C1 segment of cervical spinal cord (tissue), 14 donors: ENCODE measurements around the gene CATSPERE.
"Not testable (repeated sequence)": the region's sequence is repeated elsewhere in the genome, so short reads cannot be mapped to it uniquely, and the experiment has no call there.

Experiments used
- DNase-seq, 14 donors: peaks; one replicate each; lab custom pipeline; 2025; lab: John Stamatoyannopoulos, UW

CATSPERE gene

DNA sequence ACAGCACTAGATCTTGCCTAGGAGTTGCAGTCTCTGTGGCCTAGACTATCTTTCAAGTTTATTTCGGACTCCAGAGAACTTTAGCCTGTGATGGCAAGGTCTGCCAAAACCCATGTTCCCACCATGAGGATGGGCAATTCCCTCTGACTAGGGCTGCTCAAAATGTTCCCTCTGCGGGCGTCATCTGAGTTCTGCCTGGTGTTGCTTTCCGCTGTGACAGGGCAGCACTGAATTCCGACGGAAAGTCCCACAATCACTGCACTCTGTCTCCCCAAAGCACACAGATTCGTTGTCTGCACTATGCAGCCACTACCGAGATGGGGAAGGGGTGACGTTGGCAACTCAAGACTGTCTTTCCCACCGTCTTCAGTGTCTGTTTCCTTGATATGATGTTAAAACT, 75.2 kb downstream of the CATSPERE start:
- no peak for DNase-seq

DNA sequence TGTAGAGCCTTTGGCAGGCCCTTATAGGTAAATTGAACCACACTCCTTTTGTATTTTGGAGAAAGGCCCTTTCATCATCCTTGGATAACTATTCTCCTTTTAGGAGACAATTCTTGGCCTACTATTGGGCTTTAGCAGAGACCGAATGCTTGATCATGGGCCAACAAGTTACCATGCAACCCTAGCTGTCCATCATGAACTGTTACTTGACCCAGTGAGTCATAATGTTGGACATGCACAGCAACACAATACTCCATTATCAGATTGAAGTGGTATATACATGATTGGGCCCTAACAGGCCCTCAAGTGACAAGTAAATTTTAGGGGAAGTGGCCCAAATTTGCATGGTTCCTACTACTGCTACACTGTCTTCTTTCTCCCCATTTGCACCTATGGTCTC, 84.4 kb downstream of the CATSPERE start:
- no peak for DNase-seq

DNA sequence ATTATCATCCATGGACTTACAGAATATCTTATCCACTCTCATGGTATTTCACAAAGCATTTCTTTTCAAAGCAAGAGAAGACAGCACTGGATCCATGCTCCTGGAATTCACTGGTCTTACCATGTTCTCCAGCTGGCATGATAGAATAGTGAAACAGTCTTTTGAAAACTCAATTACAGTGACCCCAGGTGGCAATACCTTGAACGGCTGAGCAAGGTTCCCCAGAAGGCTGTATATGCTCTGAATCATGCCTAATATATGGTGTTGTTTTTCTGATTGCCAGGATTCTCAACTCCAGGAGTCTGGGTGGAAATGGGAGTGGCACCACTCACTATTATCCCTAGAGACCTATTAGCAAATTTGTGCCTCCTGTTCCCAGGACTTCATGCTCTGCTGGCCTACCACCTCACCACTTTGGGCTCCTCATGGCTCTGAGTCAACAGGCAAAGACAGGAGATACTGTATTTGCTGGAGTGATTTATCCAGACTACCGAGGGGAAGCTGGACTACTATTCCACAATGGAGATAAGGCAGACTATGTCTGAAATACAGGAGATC, 87.6 kb downstream of the CATSPERE start:
- no peak for DNase-seq

DNA sequence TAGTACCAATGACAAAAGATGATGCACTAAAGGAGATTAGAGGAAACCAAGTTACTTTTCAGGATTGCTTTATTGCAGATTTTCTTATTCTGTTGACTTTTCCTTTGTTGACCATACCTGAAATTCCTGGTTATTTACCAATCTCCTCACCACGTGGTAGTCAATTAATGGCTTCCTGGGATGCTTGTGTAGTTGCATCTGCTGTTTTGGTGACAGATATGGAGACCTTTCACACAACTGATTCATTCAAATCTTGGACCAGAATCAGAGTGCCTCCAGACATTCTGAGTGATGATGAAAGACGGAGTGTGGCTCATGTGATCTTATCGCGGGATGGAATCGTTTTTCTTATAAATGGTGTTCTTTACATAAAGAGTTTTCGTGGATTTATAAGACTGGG, 91.3 kb downstream of the CATSPERE start:
- DNase-seq, result no peak

DNA sequence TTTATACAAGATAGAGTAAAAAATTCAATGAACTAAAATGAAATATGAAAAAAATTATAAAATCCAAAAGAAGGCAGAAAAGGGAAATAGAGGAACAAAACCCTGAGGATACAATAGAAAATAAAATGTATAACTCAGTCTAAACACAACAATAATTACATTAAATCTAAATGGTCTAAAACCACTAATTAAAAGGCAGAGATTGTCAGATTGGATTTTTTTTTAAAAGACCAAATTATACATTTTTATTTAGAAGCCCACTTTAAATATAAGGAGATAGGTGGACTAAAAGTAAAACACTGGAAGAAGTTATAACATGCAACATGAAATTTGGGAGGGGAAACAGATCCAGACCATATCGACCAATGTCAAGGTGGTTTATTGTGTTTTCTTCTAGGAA, 95.2 kb downstream of the CATSPERE start:
- DNase-seq, result no peak

DNA sequence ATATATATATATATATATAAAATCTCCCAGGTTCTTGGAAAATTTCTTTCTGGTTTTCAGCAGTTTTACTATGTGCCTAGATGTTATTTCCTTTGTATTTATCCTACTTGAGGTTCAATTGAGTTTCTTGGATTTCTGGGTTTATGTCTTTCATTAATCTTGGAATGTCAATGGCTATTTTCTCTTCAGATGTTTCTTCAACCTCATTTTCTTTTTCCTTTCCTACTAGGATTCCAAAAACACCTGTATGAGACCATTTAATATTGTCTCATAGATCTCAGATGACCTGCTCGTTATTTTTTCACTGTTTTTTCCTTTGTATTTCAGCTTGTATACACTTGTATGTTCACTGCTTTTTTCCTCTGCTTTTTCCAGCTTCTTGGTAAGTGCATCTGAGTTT, 96.5 kb downstream of the CATSPERE start:
- no peak for DNase-seq

DNA sequence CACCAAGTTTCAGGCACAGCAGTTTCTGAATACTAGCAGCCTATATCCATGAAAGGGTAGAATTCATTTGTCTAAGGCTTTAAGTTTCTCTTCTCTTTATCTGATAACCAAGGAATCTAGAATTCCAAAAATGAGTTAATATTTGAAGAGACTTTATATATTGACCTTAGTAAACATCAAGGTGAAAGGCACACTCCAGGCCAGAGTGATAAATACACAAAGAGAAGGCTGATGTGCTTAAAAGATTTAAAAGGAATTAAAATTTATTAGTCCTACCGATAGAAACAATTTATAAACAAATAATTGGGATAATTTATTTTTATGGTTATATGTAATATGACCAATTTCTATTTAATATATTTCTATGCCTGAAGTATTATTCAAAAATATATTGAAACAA, 98.5 kb downstream of the CATSPERE start:
- no peak for DNase-seq

DNA sequence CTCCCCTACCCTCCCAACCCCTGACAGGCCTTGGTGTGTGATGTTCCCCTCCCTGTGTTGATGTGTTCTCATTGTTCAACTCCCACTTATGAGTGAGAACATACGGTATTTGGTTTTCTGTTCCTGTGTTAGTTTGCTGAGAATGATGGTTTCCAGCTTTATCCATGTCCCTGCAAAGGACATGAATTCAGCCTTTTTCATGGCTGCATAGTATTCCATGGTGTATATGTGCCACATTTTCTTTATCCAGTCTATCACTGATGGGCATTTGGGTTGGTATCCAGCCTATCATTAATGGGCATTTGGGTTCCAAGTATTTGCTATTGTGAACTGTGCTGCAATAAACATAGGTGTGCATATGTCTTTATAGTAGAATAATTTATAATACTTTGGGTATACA, 101.8 kb downstream of the CATSPERE start:
- not testable (repeated sequence) for DNase-seq

DNA sequence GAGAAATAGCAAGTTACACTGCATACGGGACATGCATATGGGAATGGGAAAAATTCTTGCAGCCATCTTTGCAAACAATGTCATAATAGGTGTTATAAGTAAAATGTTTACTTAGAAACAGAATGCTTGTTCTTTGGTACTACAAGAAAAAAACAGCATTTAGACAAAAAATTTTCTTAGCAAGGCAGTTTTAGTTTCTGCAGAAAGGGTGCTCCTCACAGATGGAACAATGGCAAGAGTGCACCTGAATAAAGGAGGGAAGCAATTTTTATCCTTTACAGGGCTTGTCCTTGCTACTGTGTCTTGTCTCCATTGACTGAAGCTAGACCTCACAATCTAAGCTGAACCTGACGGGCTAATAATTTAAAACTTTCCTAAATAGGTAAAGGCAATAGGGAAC, 112.7 kb downstream of the CATSPERE start:
- no peak for DNase-seq

DNA sequence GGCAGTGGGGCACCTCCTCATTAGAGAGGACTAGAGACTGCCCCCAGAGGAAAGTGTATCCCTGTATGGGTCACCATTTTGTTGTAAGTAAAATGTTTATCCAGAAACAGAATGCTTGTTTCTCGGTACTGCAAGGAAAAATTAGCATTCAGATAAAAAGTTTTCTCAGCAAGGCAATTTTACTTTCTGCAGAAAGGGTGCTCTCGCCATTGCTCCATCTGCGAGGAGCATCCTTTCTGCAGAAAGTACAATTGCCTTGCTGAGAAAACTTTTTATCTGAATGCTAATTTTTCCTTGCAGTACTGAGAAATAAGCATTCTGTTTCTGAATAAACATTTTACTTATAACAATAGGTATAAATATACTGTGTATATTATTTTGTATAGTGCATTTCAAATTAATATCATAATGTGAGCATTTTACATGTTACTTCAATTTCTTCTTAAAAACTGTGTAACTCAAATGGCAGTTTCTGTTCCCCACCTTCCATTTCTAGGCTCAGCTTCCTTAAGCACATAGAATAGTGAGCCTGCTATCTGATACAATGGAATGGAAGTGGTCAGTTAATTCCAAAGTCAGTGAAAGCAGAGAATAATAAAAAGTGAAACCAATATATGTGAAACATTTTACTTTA, 115.3 kb downstream of the CATSPERE start:
- no peak for DNase-seq

DNA sequence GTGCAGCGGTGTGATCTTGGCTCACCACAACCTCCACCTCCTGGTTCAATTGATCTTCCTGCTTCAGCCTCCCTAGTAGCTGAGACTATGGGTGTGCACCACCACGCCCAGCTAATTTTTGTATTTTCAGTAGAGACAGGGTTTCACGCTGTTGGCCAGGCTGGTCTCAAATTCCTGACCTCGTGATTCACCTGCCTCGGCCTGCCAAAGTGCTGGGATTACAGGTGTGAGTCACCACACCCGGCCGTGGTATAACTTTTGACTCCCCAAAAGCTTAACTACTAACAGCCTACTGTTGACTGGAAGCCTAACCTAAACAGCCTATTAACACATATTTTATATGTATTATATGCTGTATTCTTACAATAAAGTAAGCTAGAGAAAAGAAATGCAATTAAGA, 117.1 kb downstream of the CATSPERE start:
- DNase-seq, result not testable (repeated sequence)

DNA sequence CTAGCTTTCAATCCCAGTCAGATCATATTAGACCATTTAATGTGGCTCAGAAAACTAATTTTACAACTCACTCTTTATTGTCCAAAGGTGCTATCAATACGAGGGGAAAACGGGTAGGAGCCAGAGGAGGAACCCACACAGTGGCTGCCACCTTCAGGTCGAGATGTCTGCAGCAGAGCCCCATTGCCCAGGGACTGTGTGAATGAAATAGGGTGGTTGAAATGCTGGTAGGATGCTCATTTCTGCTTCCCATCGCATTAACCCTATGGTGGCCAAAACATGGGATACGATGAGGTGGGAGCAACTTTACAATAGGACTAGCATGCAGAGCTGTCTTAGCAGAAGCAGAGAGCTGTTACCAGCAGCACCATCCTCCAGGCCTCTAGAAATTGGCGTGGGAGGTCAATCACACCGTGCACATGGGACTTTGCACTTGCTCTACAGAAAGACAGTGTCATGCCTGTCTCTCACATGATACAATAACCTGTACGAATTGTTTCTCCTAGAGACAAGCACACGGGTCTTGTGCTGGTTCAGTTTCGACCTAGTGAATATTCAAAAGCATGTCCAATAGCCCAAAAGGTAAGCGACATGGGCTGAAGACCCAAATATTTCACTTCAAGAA, 122.4 kb downstream of the CATSPERE start:
- no peak for DNase-seq

DNA sequence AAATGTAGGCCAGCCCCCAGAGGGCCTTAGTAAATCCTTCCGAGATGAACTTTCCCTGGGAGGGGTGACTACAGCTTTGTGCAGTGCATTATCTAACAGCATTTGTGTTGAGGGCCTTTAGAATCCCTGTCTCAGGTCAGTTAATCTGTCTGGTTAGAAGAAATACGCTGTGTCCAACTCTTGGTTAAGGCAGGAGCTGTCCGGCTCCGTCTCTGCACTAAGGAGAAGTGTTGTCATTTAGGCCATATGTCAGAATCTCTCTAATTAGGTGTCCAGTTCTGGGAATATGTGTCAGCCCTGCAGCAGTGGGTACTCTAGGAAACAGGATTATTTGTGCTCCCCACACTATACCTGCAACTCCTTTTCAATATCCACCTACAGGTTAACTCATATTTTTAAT, 124.8 kb downstream of the CATSPERE start:
- DNase-seq, result no peak

DNA sequence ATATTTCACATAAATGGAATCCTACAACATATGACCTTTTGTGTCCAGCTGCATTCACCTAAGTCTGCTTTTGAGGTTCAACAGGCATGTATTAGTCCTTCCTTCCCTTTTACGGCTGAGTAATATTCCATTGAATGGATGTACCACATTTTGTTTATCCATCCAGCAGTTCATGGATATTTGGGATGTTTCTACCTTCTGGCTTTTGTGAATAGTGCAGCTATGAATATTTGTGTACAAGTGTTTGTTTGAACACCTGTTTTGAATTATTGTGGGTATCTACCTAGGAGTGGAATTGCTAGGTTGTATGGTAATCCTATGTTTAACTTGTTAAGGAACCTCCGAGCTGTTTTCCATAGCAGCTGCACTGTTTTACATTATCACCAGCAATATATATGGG, 129.6 kb downstream of the CATSPERE start:
- no peak for DNase-seq

DNA sequence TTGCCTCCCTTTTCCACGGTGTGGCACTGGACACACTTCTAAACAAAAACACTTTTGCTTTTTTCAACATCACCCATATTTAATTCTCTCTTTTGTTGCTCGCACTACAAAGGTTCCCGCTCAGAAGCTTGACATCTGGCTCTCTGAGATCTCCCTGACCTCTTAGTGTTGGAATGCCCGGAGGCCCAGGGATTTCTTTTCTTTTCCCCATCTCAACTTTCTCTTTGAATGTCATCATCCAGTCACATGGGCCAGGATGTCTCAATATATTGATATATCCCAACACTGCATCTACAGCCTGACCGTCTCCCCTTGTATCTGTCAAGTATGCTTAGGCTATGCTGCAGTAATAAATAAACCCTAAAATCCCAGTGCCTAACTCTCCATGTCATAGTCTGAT, 137.5 kb downstream of the CATSPERE start:
- no peak for DNase-seq

DNA sequence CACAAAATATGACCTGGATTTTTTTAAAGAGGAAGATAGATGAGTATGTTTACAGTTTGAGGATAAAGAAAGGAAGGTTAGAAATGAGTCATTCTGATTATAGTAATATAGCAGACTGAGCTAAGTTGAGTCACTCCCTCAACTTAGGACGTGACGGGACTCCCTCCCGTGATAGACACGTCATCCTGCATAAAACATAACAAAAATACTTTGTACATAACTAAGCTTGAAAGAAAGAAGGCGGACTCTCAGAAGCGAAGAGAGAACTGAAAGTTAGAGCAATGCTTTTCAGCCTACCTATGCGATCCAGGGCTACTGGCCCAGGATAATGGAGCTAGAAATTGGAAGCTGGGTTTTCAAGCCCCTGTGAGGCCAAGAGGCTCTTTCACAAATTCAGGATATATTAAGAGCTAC, 138.9 kb downstream of the CATSPERE start:
- DNase-seq, result no peak

DNA sequence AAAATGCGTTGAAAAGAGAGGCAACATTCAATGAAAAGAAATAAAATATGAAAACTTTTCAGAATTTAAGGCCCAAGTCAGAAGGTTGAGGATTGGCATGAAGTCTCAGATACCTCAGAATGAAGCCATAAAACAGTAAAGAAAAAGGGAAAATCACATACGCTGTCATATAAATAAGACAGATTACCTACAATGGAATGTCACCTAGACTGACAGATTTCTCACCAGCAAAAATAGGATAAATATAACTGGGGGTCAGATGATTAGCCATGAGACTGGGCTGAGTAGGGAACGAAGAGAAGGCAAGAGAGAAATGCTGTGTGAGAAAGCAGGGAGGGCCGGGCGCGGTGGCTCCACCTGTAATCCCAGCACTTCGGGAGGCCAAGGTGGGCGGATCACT, 140.3 kb downstream of the CATSPERE start:
- no peak for DNase-seq

DNA sequence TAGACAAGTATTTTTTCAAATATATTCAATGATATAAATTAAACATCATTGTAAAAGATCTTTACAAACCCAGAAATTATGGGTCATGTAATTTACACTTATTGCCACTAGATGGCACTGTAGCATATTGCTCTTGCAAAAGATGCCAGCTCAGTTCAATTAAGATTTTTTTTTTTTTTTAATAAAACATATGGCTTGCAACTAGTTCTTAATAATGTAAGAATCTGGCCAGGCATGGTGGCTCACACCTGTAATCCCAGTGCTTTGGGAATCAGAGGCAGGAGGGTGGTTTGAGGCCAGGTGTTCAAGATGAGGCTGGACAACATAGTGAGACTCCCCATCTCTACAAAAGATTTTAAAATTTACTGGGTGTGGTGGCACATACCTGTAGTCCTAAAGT, 142.4 kb downstream of the CATSPERE start:
- peak in 2 of 14 donors; percentile 2 to 10 for DNase-seq

DNA sequence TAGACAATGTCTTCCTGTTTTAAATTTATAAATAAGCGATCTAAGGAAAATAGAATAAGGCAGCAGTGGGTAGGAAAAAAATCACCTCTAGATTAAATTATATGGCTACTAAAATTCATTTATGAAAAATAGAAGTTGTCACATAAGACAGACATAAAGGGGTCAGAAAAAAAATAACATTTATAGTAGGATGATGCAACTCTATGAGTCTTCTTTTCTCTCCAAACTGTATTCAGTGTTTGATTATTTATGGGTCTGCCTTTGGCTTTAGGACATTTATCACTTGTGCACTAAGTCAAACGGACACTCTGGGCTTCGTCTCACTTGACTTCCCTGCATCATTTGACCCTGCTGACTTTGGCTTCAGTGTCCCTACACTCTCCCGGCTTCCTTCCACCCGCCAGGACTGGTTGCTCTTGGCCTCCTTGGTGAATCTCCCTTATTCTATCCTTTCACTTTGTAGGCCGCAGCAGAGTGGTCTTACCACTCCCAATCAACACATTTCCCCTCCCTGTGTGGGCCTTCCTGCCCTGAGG, 144.8 kb downstream of the CATSPERE start:
- DNase-seq, result no peak

DNA sequence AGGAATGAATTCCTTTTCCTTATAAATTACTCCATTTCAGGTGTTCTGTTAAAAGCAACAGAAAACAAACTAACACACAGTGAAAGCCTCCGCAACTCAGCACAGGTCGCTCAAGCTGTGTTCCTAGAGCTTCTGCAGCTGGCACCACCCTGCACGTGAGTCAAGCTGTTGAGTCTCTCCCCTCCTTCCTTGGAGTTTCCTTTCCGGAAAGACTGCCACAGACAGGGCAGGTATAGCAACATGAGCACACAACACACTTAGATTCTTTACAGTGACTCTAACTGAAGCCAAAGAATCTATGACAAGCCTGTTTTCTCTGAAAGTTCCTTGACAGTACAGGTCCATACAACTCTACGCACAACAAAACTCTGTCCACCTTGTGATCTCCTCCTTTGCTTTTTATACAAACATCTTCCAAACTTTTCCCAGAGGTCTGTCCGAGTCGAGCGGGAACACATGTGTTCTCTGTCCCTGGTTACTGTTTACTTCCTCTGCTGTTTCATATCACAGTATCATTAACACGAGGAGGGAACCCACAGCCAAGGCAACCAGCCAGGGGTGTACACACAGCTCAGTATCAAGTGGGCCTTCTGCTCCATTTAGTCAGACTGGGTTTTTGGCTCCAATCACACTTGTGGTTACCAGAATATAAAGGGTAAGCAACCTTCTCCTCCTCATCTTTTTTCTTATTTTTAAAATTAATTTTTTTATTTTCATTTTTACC, 153.2 kb downstream of the CATSPERE start:
- DNase-seq, result no peak

DNA sequence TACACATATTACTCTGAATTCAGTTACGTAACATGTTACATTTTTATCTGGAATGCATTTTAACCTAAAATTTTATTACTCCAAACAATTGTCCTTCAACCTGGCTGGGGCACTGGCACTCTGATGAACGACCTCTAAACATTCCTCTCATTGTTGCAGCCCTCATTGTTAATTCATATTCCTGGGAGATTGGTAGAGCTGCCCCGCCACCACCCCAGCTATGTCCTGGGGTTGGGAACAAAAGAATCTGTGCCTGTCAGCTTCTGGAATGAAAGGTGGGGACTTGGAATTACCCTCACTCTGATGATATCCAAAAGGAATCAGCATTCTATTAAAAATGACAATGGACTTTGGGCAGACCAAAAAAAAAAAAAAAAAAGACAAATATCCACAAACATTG, 153.8 kb downstream of the CATSPERE start:
- DNase-seq, result no peak

DNA sequence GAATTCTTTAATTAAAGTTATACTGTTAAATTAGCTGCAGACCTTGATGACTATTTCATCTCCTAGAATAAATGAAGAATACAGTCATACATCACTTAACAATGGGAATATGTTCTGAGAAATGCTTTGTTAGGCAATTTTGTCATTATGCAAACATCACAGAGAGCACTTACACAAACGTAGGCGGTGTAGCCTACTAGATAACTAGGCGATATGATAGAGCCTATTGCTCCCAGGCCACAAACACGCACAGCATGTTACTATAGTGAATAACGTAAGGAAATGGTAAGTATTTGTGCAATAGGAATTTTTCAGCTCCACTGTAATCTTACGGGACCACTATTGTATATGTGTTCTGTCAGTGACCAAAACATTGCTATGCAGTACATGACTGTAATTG, 154.2 kb downstream of the CATSPERE start:
- no peak for DNase-seq

DNA sequence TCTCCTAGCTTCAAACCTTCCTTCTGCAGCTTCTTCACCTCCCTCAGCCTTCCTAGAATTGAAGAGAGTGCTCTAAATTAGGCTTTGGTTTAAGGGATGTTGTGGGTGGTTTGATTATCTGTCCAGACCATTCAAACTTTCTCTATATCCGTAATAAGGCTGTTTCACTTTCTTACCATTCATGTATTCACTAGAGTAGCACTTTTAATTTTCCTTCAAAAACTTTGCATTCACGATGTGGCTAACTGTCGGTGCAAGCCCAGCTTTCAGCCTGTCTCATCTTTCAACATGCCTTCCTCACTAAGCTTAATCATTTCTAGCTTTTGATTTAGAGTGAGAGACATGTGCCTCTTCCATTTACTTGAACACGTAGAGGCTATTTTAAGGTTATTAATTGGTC, 165.6 kb downstream of the CATSPERE start:
- DNase-seq, result no peak
